CD4-positive, alpha-beta T cell (primary cell): ENCODE data around the gene TAF1B. TPM values are rescaled to one million over a fixed set of nuclear protein-coding genes. Genes with fewer than 3 reads are reported as not detected.

ENCODE experiments used
- ATAC-seq: fragments of 200-7000 bp; cut with Tn5 transposase; one replicate; pipeline ENCODE4 v1.10.0; 2022; ENCODE audit warnings: mild to moderate bottlenecking; ENCODE audit not compliant: poor library complexity
- CTCF ChIA-PET: fragments of 350-600 bp; sonication (Branson Sonifier 250); formaldehyde crosslinking; loops from one replicate; lab custom pipeline; 2021; ENCODE audit warnings: antibody characterized with exemption, inconsistent platforms; lab: Charles Lee
- POLR2A ChIA-PET: fragments of 350-600 bp; sonication (Branson Sonifier 250); formaldehyde crosslinking; loops from one replicate; lab custom pipeline; 2021; ENCODE audit warnings: antibody characterized with exemption, inconsistent platforms; lab: Charles Lee
- DNase-seq, 14 experiments: peaks; one replicate each; pipeline ENCODE4 v3.0.0-alpha.2; 2013 to 2020; ENCODE audit warnings: mixed read lengths in 2 of 14
- H3K27ac ChIP-seq, 2 donors: one replicate each; pipeline versions ENCODE4 v1.5.1 to v1.7.0; 2013; ENCODE audit warnings: low read length in 2 of 2, low read depth in 1 of 2, mild to moderate bottlenecking in 1 of 2
- H3K27me3 ChIP-seq, 2 experiments: 1 replicate in 1 of 2; 2 replicates in 1 of 2; pipeline versions ENCODE4 v1.6.1 to v1.7.0; 2013; ENCODE audit warnings: low read length in 2 of 2, control low read depth in 1 of 2, mild to moderate bottlenecking in 1 of 2, moderate library complexity in 1 of 2; ENCODE audit not compliant: insufficient read depth in 2 of 2, control insufficient read depth in 1 of 2
- H3K36me3 ChIP-seq: one replicate; pipeline ENCODE4 v1.6.1; 2013; ENCODE audit warnings: low read length, control low read depth; ENCODE audit not compliant: insufficient read depth
- H3K4me1 ChIP-seq: one replicate; pipeline ENCODE4 v1.6.1; 2013; ENCODE audit warnings: low read length, control low read depth; ENCODE audit not compliant: insufficient read depth
- H3K4me3 ChIP-seq: one replicate; pipeline ENCODE4 v1.5.1; 2013; ENCODE audit warnings: mild to moderate bottlenecking, low read length, moderate library complexity
- H3K9me3 ChIP-seq, 2 experiments: 1 replicate in 1 of 2; 2 replicates in 1 of 2; pipeline versions ENCODE4 v1.6.1 to v1.7.0; 2013; ENCODE audit warnings: low read length in 2 of 2, mild to moderate bottlenecking in 2 of 2, control low read depth in 1 of 2, moderate library complexity in 1 of 2; ENCODE audit not compliant: control insufficient read depth in 1 of 2, insufficient read depth in 1 of 2
- H3K27ac Mint-ChIP-seq: one replicate; pipeline ENCODE4 v1.8.0; 2020; ENCODE audit warnings: mixed read lengths
- H3K27me3 Mint-ChIP-seq: one replicate; pipeline ENCODE4 v1.8.0; 2021; ENCODE audit warnings: mixed read lengths
- H3K36me3 Mint-ChIP-seq: one replicate; pipeline ENCODE4 v1.8.0; 2021; ENCODE audit warnings: low read depth, mixed read lengths
- H3K4me1 Mint-ChIP-seq: one replicate; pipeline ENCODE4 v1.8.0; 2021; ENCODE audit warnings: low read depth, mixed read lengths
- H3K4me3 Mint-ChIP-seq: one replicate; pipeline ENCODE4 v1.8.0; 2020; ENCODE audit warnings: mild to moderate bottlenecking, mixed read lengths
- H3K9me3 Mint-ChIP-seq: one replicate; pipeline ENCODE4 v1.8.0; 2020; ENCODE audit warnings: mixed read lengths
- CTCF ChIP-seq: fragments of 200-600 bp; IDR thresholded peaks from one replicate; pipeline ENCODE4 v1.8.0; 2022; ENCODE audit warnings: antibody characterized with exemption, mild to moderate bottlenecking
- intact Hi-C, 2 experiments: fragments of 100-400 bp; cut with DNase I in 1 of 2; cut with micrococcal nuclease in 1 of 2; formaldehyde crosslinking; loops; one replicate each; pipeline versions ENCODE4 v1.15.1 to v1.9.0; 2023 to 2025; cut with DNase I, micrococcal nuclease
- total RNA-seq, 174 experiments: library from RNA in 2 of 174; stranded (reverse) in 2 of 174; gene quantifications; one replicate each; pipeline ENCODE4 v1.2.3 and lab custom pipeline; 2021 to 2026

The TAF1B gene
- total RNA-seq, 2 experiments from 2014 or later = 9.9 to 10.8 TPM

DNA sequence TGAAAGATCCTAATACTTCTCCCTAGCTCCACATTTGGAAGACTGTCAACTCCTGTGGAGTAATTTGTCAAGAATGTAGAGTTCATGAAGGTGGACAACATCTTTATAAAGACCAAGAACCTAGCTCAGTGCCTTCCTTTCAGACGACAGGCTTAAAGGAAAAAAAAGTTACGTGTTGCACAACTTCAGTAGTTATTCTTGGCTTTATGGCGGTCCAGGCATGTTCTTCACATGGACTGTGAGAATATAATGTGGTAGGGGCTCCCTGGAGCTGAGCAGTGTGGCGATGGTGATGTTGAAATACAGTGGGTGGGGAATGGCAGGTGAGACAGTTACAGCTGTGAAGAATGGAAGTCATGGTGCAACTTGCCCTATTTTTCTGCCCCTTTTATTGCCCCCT is 3.9 kb downstream of the TAF1B start:
- ATAC-seq (no peak), DNase-seq (no peak)
- Mint-ChIP-seq H3K4me1 (peaks cover 50% of the 10 kb centered on the region), H3K36me3 (peaks cover 74% of the 10 kb centered on the region), H3K27me3 (no peaks in the 10 kb centered on the region), H3K27ac (no peak overlapping the region), H3K9me3 (no peaks in the 10 kb centered on the region), H3K4me3 (peak overlapping the region; percentile 43)
- ChIA-PET CTCF (interaction anchor here (1.0 to 1.3 kb wide), 2 partner anchors 16 to 33 kb away, joined by 3 to 4 read pairs; no protein-coding TSS in a partner anchor), POLR2A (no interaction called here)
- no peaks in the 10 kb centered on the region for H3K9me3 ChIP-seq
- no peak overlapping the region for H3K4me3 ChIP-seq
- no peak overlapping the region for H3K27ac ChIP-seq
- H3K27me3 ChIP-seq = no peaks in the 10 kb centered on the region
- intact Hi-C loops = no loop called here
- peaks cover 19% of the 10 kb centered on the region for H3K4me1 ChIP-seq
- H3K36me3 ChIP-seq = peaks cover 42% of the 10 kb centered on the region
- no peak for TF ChIP-seq CTCF

GRCh38 chr2:9852881-9853280 is 9.6 kb downstream of the TAF1B start:
- Mint-ChIP-seq H3K9me3 (peaks cover 3% of the 10 kb centered on the region), H3K4me1 (peaks cover 2% of the 10 kb centered on the region), H3K27me3 (no peaks in the 10 kb centered on the region), H3K27ac (no peak overlapping the region), H3K4me3 (no peak overlapping the region), H3K36me3 (peaks cover 94% of the 10 kb centered on the region)
- Histone ChIP-seq H3K27ac (no peak overlapping the region), H3K4me1 (no peaks in the 10 kb centered on the region), H3K4me3 (no peak overlapping the region), H3K36me3 (peaks cover 82% of the 10 kb centered on the region), H3K27me3 (no peaks in the 10 kb centered on the region), H3K9me3 (no peaks in the 10 kb centered on the region)
- DNase-seq (no peak), ATAC-seq (no peak)
- POLR2A ChIA-PET = interaction anchor here (0.7 kb wide), 1 partner anchor 378 kb away, joined by 3 read pairs; no protein-coding TSS in a partner anchor
- CTCF ChIA-PET = no interaction called here
- TF ChIP-seq CTCF = no peak
- intact Hi-C loops = no loop called here

DNA sequence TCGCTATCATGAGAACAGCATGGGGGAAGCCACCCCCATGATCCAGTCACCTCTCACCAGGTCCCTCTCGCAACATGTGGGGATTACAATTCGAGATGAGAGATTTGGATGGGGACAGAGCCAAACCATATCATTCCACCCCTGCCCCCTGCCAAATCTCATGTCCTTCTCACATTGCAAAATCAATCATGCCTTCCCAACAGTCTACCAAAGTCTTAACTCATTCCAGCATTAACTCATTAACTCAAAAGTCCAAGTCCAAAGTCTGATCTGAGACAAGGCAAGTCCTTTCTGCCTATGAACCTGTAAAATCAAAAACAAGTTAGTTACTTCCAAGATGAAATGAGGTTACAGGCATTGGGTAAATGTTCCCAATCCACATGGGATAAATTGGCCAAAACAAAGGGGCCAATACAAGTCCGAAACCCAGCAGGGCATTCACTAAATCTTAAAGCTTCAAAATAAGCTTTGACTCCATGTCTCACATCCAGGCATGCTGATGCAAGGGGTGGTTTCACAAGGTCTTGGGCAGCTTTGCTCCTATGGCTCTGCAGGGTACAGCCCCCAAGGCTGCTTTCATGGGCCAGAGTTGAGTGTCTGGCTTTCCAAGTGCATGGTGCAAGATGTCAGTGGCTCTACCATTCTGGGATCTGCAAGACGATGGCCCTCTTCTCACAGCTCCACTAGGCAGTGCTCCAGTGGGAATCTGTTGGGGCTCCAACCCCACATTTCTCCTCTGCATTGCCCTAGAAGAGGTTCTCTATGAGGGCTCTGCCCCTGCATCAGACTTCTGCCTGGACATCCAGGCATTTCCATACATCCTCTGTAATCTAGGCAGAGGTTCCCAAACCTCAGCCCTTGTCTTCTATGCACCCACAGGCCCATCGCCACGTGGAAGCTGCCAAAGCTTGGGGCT is 14.8 kb downstream of the TAF1B start:
- H3K27me3 ChIP-seq = no peaks in the 10 kb centered on the region
- Mint-ChIP-seq H3K27me3 (no peaks in the 10 kb centered on the region), H3K4me1 (no peaks in the 10 kb centered on the region), H3K27ac (no peak overlapping the region), H3K9me3 (peaks cover 7% of the 10 kb centered on the region), H3K36me3 (peaks cover 80% of the 10 kb centered on the region), H3K4me3 (no peak overlapping the region)
- H3K9me3 ChIP-seq = peaks cover 0 to 12% of the 10 kb centered on the region in 2 experiments
- DNase-seq (no peak), ATAC-seq (no peak)
- intact Hi-C loops = no loop called here
- no peak for TF ChIP-seq CTCF
- no peak overlapping the region for H3K27ac ChIP-seq
- H3K36me3 ChIP-seq = peaks cover 65% of the 10 kb centered on the region
- POLR2A ChIA-PET = no interaction called here
- CTCF ChIA-PET = no interaction called here
- no peak overlapping the region for H3K4me3 ChIP-seq
- H3K4me1 ChIP-seq = no peaks in the 10 kb centered on the region
